HG02610 (cell line): ENCODE results near the gene LINC01488.

Experiments used
- ATAC-seq: cut with Tn5 transposase; IDR thresholded peaks from one replicate; pipeline ENCODE4 v1.9.1; 2021; ENCODE audit warnings: mild to moderate bottlenecking, moderate library complexity; ENCODE audit not compliant: unreplicated experiment

Gene LINC01488

GRCh38 chr11:69524291-69524882 lies 42.9 kb downstream of the LINC01488 start:
- ATAC-seq: no peak

- ATAC-seq: no peak
Measured at GRCh38 chr11:69524991-69525411, 43.5 kb downstream of the LINC01488 start.

GRCh38 chr11:69525516-69526452 lies 44.3 kb downstream of the LINC01488 start:
- ATAC-seq: no peak

GRCh38 chr11:69526453-69526810 lies 45.0 kb downstream of the LINC01488 start:
- ATAC-seq: no peak

- no peak for ATAC-seq
Measured at GRCh38 chr11:69529001-69529400, 47.5 kb downstream of the LINC01488 start.

GRCh38 chr11:69530278-69531070 lies 49.0 kb downstream of the LINC01488 start:
- ATAC-seq: no peak

- no peak for ATAC-seq
Measured at GRCh38 chr11:69531071-69531716, 49.7 kb downstream of the LINC01488 start.

- no peak for ATAC-seq
Measured at GRCh38 chr11:69531717-69532088, 50.2 kb downstream of the LINC01488 start.

GRCh38 chr11:69533296-69534165 lies 52.1 kb downstream of the LINC01488 start:
- ATAC-seq: no peak

- ATAC-seq: no peak
Measured at GRCh38 chr11:69534166-69534530, 52.7 kb downstream of the LINC01488 start.

GRCh38 chr11:69535908-69536307 lies 54.4 kb downstream of the LINC01488 start:
- no peak for ATAC-seq

- ATAC-seq: no peak
Measured at GRCh38 chr11:69536406-69536805, 54.9 kb downstream of the LINC01488 start.

- no peak for ATAC-seq
Measured at GRCh38 chr11:69537126-69537525, 55.7 kb downstream of the LINC01488 start.

- ATAC-seq: no peak
Measured at GRCh38 chr11:69537855-69538640, 56.6 kb downstream of the LINC01488 start.

GRCh38 chr11:69538854-69539253 lies 57.4 kb downstream of the LINC01488 start:
- ATAC-seq: no peak

- ATAC-seq: no peak
Measured at GRCh38 chr11:69539416-69540117, 58.1 kb downstream of the LINC01488 start.

- no peak for ATAC-seq
Measured at GRCh38 chr11:69540118-69541000, 58.9 kb downstream of the LINC01488 start.

- no peak for ATAC-seq
Measured at GRCh38 chr11:69541001-69541285, 59.5 kb downstream of the LINC01488 start.
